HepG2 (cell line): ENCODE results near the gene XXYLT1.

Source experiments
- CTCF ChIP-seq: sonication (generic); formaldehyde crosslinking; IDR thresholded peaks from 2 replicates; pipeline ENCODE4 v1.5.0; 2020; ENCODE audit warnings: mild to moderate bottlenecking, missing genetic modification reagents, moderate library complexity
- TF ChIP-seq, protein P1 (sequence below): IDR thresholded peaks from 2 replicates; pipeline ENCODE4 v1.6.1; 2012; ENCODE audit warnings: inconsistent platforms

DNA sequence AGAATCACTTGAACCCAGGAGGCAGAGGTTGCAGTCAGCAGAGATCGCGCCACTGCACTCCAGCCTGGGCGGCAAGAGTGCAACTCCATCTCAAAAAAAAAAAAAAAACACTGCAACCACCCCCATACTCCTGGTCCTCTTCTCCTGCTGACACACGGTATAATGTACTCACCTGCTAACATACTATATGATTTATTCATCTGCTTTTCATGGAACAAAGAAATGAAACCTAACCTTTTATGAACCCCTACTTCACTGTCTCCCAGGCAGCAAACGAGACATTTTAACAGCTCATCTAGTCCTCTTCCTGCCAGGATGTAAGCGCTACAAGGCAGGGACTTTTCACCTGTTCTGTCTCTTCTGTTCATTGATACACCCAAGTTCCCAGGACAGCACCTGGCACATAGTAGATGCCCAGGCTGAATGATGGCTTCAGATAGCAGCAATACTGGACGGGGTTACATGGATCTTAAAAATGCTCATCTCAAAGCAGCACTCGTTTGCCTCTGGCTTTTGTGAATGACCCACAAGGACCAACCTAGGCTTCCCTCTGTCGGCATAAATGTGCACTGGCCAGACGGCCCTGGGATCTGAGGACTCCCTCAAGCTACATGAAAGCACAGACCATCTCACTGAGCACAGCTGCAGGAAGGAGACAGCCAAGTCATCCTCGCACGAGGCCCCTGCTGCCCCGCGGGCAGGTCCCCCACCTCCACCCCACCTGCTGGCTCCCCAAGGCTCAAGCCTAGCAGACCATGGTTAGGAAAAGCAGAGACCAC is 20.3 kb downstream of the XXYLT1 start:
- no peak for TF ChIP-seq CTCF (CRISPR knock-in tag)
- TF ChIP-seq, protein P1, sequence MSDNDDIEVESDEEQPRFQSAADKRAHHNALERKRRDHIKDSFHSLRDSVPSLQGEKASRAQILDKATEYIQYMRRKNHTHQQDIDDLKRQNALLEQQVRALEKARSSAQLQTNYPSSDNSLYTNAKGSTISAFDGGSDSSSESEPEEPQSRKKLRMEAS = no peak
